H1 (cell line): ENCODE results near the gene KCTD15. TPM values are rescaled to one million over a fixed set of nuclear protein-coding genes. Genes with fewer than 3 reads are reported as not detected.

Experiments
- CTCF ChIA-PET: fragments of 300-600 bp; sonication (Branson Sonifier 250); formaldehyde crosslinking; loops from one replicate; lab custom pipeline; 2021; ENCODE audit not compliant: partially characterized antibody; lab: Charles Lee
- POLR2A ChIA-PET: fragments of 300-600 bp; sonication (Branson Sonifier 250); formaldehyde crosslinking; loops from one replicate; lab custom pipeline; 2021; ENCODE audit warnings: inconsistent platforms; ENCODE audit not compliant: partially characterized antibody; lab: Charles Lee
- DNase-seq, 2 experiments: peaks; one replicate each; pipeline versions ENCODE4 v3.0.0 to v3.0.0-alpha.2; 2010 to 2022; ENCODE audit warnings: low spot score in 2 of 2, low read depth in 1 of 2, mixed read lengths in 1 of 2
- FAIRE-seq: peaks from 2 replicates; lab custom pipeline; 2011; peaks lifted over from hg19 to GRCh38; lab: Jason Lieb, UNC
- H2AFZ ChIP-seq: 2 replicates; pipeline ENCODE4 v1.8.1; 2012; ENCODE audit warnings: low read length, inconsistent platforms
- H2AK5ac ChIP-seq: 2 replicates; pipeline ENCODE4 v1.6.1; 2013; ENCODE audit warnings: low read depth, low read length
- H2BK120ac ChIP-seq: replicated peaks from 2 replicates; pipeline ENCODE3; 2013; ENCODE audit warnings: low read depth, low read length, inconsistent platforms
- H2BK12ac ChIP-seq: 2 replicates; pipeline ENCODE4 v1.6.1; 2013; ENCODE audit warnings: low read depth, low read length
- H2BK15ac ChIP-seq: 2 replicates; pipeline ENCODE4 v1.6.1; 2013; ENCODE audit warnings: low read length
- H2BK20ac ChIP-seq: 2 replicates; pipeline ENCODE4 v1.6.1; 2013; ENCODE audit warnings: low read length
- H2BK5ac ChIP-seq: 2 replicates; pipeline ENCODE4 v1.6.1; 2013; ENCODE audit warnings: low read depth, low read length
- H3K14ac ChIP-seq: 2 replicates; pipeline ENCODE4 v1.6.1; 2013; ENCODE audit warnings: inconsistent platforms; ENCODE audit not compliant: insufficient read length
- H3K18ac ChIP-seq: 2 replicates; pipeline ENCODE4 v1.6.1; 2013; ENCODE audit warnings: low read length; ENCODE audit errors: extremely low read depth
- H3K23ac ChIP-seq: 2 replicates; pipeline ENCODE4 v1.6.1; 2013; ENCODE audit warnings: inconsistent platforms; ENCODE audit not compliant: insufficient read length
- H3K23me2 ChIP-seq: 2 replicates; pipeline ENCODE4 v1.6.1; 2013; ENCODE audit warnings: low read depth, low read length
- H3K27ac ChIP-seq: 2 replicates; pipeline ENCODE4 v1.6.1; 2011; ENCODE audit warnings: low read depth, low read length, inconsistent platforms
- H3K27me3 ChIP-seq, 4 experiments: replicated peaks in 1 of 4; 1 replicate in 1 of 4; 2 replicates in 3 of 4; pipeline versions ENCODE4 v1.6.1 to v1.8.1; 2011 to 2013; ENCODE audit warnings: low read length in 3 of 4, mild to moderate bottlenecking in 3 of 4, inconsistent platforms in 2 of 4, mixed read lengths in 2 of 4, moderate library complexity in 1 of 4; ENCODE audit not compliant: control insufficient read depth in 3 of 4, insufficient read depth in 3 of 4; ENCODE audit errors: extremely low read depth in 1 of 4
- H3K36me3 ChIP-seq, 4 experiments: 2 replicates each; pipeline versions ENCODE4 v1.6.1 to v1.8.1; 2011 to 2013; ENCODE audit warnings: mild to moderate bottlenecking in 4 of 4, low read length in 3 of 4, moderate library complexity in 2 of 4, control low read depth in 1 of 4, inconsistent platforms in 1 of 4; ENCODE audit not compliant: insufficient read depth in 4 of 4, control insufficient read depth in 2 of 4
- H3K4ac ChIP-seq: replicated peaks from 2 replicates; pipeline ENCODE3; 2013; ENCODE audit warnings: low read length, low read depth, mixed read lengths, inconsistent platforms; ENCODE audit not compliant: insufficient read length
- H3K4me1 ChIP-seq, 4 experiments: replicated peaks in 1 of 4; 1 replicate in 1 of 4; 2 replicates in 3 of 4; pipeline versions ENCODE4 v1.6.1 to v1.8.1; 2011 to 2013; ENCODE audit warnings: low read length in 3 of 4, inconsistent platforms in 2 of 4, mixed read lengths in 1 of 4; ENCODE audit not compliant: insufficient read depth in 4 of 4, control insufficient read depth in 3 of 4
- H3K4me2 ChIP-seq, 2 experiments: 2 replicates each; pipeline versions ENCODE4 v1.6.1 to v1.8.1; 2011 to 2013; ENCODE audit warnings: low read depth in 2 of 2, low read length in 2 of 2, control low read depth in 1 of 2, inconsistent platforms in 1 of 2, mild to moderate bottlenecking in 1 of 2; ENCODE audit not compliant: insufficient read depth in 1 of 2
- H3K4me3 ChIP-seq, 4 experiments: fragments of 200-600, 300-600 bp in 1 of 4; sonication (generic), shearing (Covaris generic), sonication (Bioruptor Twin) in 1 of 4; 2 replicates each; pipeline versions ENCODE4 v1.5.1 to v1.8.1; 2011 to 2016; ENCODE audit warnings: low read length in 4 of 4, low read depth in 3 of 4, control low read depth in 2 of 4, inconsistent platforms in 2 of 4, mild to moderate bottlenecking in 2 of 4, mixed read lengths in 1 of 4, moderate library complexity in 1 of 4; ENCODE audit not compliant: insufficient read depth in 2 of 4; ENCODE audit errors: extremely low read depth in 1 of 4
- H3K56ac ChIP-seq: replicated peaks from 2 replicates; pipeline ENCODE3; 2013; ENCODE audit warnings: low read depth, mild to moderate bottlenecking, mixed read lengths, low read length, inconsistent platforms; ENCODE audit not compliant: insufficient read length
- H3K79me1 ChIP-seq: 2 replicates; pipeline ENCODE4 v1.6.1; 2013; ENCODE audit warnings: low read depth, low read length, control low read depth
- H3K79me2 ChIP-seq, 2 experiments: 2 replicates each; pipeline versions ENCODE4 v1.6.1 to v1.8.1; 2012 to 2013; ENCODE audit warnings: low read length in 2 of 2, mild to moderate bottlenecking in 2 of 2, inconsistent platforms in 1 of 2; ENCODE audit not compliant: insufficient read depth in 2 of 2, control insufficient read depth in 1 of 2
- H3K9ac ChIP-seq, 4 experiments: replicated peaks in 1 of 4; 1 replicate in 1 of 4; 2 replicates in 3 of 4; pipeline versions ENCODE4 v1.6.1 to v1.8.1; 2011 to 2013; ENCODE audit warnings: low read depth in 3 of 4, low read length in 3 of 4, control low read depth in 2 of 4, mild to moderate bottlenecking in 2 of 4, moderate library complexity in 2 of 4, inconsistent platforms in 1 of 4; ENCODE audit errors: extremely low read depth in 1 of 4
- H3K9me3 ChIP-seq, 2 experiments: 2 replicates each; pipeline versions ENCODE4 v1.6.1 to v1.8.1; 2012 to 2013; ENCODE audit warnings: mild to moderate bottlenecking in 2 of 2, moderate library complexity in 2 of 2, control low read depth in 1 of 2, inconsistent platforms in 1 of 2, low read depth in 1 of 2, low read length in 1 of 2, mixed read lengths in 1 of 2; ENCODE audit not compliant: insufficient read depth in 2 of 2
- H4K20me1 ChIP-seq, 2 experiments: replicated peaks in 1 of 2; 2 replicates each; pipeline versions ENCODE3 to v1.8.1; 2011 to 2013; ENCODE audit warnings: inconsistent platforms in 2 of 2, low read length in 2 of 2, mild to moderate bottlenecking in 1 of 2; ENCODE audit not compliant: insufficient read depth in 2 of 2, control insufficient read depth in 1 of 2
- H4K5ac ChIP-seq: 2 replicates; pipeline ENCODE4 v1.6.1; 2013; ENCODE audit warnings: low read length, low read depth, mixed read lengths, inconsistent platforms; ENCODE audit not compliant: insufficient read length
- H4K8ac ChIP-seq: 2 replicates; pipeline ENCODE4 v1.8.0; 2013; ENCODE audit warnings: mild to moderate bottlenecking, moderate library complexity, low read length, inconsistent platforms; ENCODE audit not compliant: insufficient read depth; ENCODE audit errors: extremely low read depth
- H4K91ac ChIP-seq: replicated peaks from 2 replicates; pipeline ENCODE3; 2013; ENCODE audit warnings: low read length, mixed read lengths, inconsistent platforms; ENCODE audit not compliant: insufficient read length
- BRCA1 ChIP-seq: IDR thresholded peaks from 2 replicates; pipeline ENCODE4 v1.6.1; 2012; ENCODE audit warnings: low read depth, low read length, improper control_type of control experiment
- CBX8 ChIP-seq: fragments of 300-800, 300-1000 bp; sonication (generic); IDR thresholded peaks from 2 replicates; pipeline ENCODE4 v1.7.1; 2016; ENCODE audit warnings: low read depth, low read length, borderline replicate concordance
- FOSL1 ChIP-seq: IDR thresholded peaks from 2 replicates; pipeline ENCODE4 v1.6.1; 2011; ENCODE audit warnings: mild to moderate bottlenecking, low read depth, low read length, moderate library complexity; ENCODE audit not compliant: insufficient read depth
- GTF2F1 ChIP-seq: IDR thresholded peaks from 2 replicates; pipeline ENCODE4 v1.6.1; 2012; ENCODE audit warnings: low read depth, low read length, improper control_type of control experiment, borderline replicate concordance
- KDM5A ChIP-seq: fragments of 200-600 bp; IDR thresholded peaks from 2 replicates; pipeline ENCODE4 v1.7.1; 2012; ENCODE audit warnings: mild to moderate bottlenecking, low read length, inconsistent platforms, mixed read lengths
- PHF8 ChIP-seq: fragments of 200-600 bp; sonication (generic); conservative IDR thresholded peaks from 2 replicates; pipeline ENCODE4 v1.7.1; 2012; ENCODE audit warnings: low read depth, mild to moderate bottlenecking, inconsistent platforms, low read length, moderate library complexity
- RAD21 ChIP-seq, 2 experiments: IDR thresholded peaks in 1 of 2; conservative IDR thresholded peaks in 1 of 2; 2 replicates each; pipeline ENCODE4 v1.6.1; 2011; ENCODE audit warnings: low read depth in 2 of 2, low read length in 2 of 2, improper control_type of control experiment in 1 of 2, inconsistent platforms in 1 of 2, mild to moderate bottlenecking in 1 of 2, moderate library complexity in 1 of 2
- RBBP5 ChIP-seq: IDR thresholded peaks from 2 replicates; pipeline ENCODE4 v1.7.1; 2012; ENCODE audit warnings: low read depth, mild to moderate bottlenecking, inconsistent platforms, low read length, moderate library complexity, borderline replicate concordance
- RNF2 ChIP-seq: fragments of 200-900, 300-1000 bp; sonication (generic); IDR thresholded peaks from 2 replicates; pipeline ENCODE4 v1.7.1; 2016; ENCODE audit warnings: borderline replicate concordance, low read depth, mild to moderate bottlenecking, antibody characterized with exemption, low read length; ENCODE audit not compliant: poor library complexity, severe bottlenecking; ENCODE audit errors: missing control alignments
- SP2 ChIP-seq: IDR thresholded peaks from 2 replicates; pipeline ENCODE4 v1.6.1; 2012; ENCODE audit warnings: mild to moderate bottlenecking, low read length, inconsistent platforms
- WGBS, 2 experiments: shearing (Covaris generic) in 1 of 2; methylation state at CpG; one replicate each; pipeline versions ENCODE4 v1.1.6 to v1.1.7; 2013 to 2015; ENCODE audit warnings: low lambda C conversion rate in 2 of 2, mixed read lengths in 2 of 2, inconsistent platforms in 1 of 2, low coverage in 1 of 2, missing lambda C conversion rate in 1 of 2; ENCODE audit not compliant: insufficient replicate concordance in 2 of 2, insufficient coverage in 1 of 2, insufficient read length in 1 of 2; ENCODE audit errors: extremely low coverage in 1 of 2, missing lambda C conversion rate in 1 of 2; 5-methylcytosine and 5-hydroxymethylcytosine counted together
- polyA plus RNA-seq, 7 experiments: library from polyadenylated mRNA; depleted of rRNA in 3 of 7; stranded (reverse) in 5 of 7; unstranded in 2 of 7; fragments of >200 nt in 5 of 7; fragments of 200-250 nt in 2 of 7; gene quantifications; 1 replicate in 5 of 7; 2 replicates in 1 of 7; 4 replicates in 1 of 7; pipeline versions ENCODE4 v1.2.1 to v1.2.3, GENCODE V29; 2011 to 2013; ENCODE audit warnings: missing spikeins in 2 of 7, mixed read lengths in 2 of 7
- total RNA-seq: library from RNA; stranded (reverse); fragmentation: NEBNext Ultra II Directional; extraction: Animal tissue kit (Norgen Biotek cat#: 25700); gene quantifications from 2 replicates; pipeline ENCODE4 v1.2.1, GENCODE V29; 2021

KCTD15 gene
- total and polyA plus RNA-seq, 2 of the 8 experiments (the other 6 are each of a cell fraction or from before 2014, with no cell fraction given): 25.1 to 27.0 TPM

- Histone ChIP-seq H2BK5ac (no peak overlapping the region), H3K79me1 (peaks cover 3% of the 10 kb centered on the region; the same call in 1 of the 2 replicates), H3K4ac (no peak overlapping the region), H2BK120ac (no peak overlapping the region), H2AFZ (no peak overlapping the region), H3K14ac (no peak overlapping the region), H3K79me2 (no peaks in the 10 kb centered on the region), H3K9me3 (no peaks in the 10 kb centered on the region), H2AK5ac (no peak overlapping the region), H3K4me3 (no peak overlapping the region), H2BK15ac (no peak overlapping the region), H2BK20ac (no peak overlapping the region), H2BK12ac (no peak overlapping the region), H4K20me1 (peaks cover 8 to 17% of the 10 kb centered on the region in 2 experiments), H3K27me3 (no peaks in the 10 kb centered on the region), H3K56ac (no peak overlapping the region), H3K23ac (no peak overlapping the region), H4K5ac (no peak overlapping the region), H4K91ac (no peak overlapping the region), H3K4me2 (no peak overlapping the region), H3K27ac (no peak overlapping the region), H4K8ac (no peak overlapping the region), H3K4me1 (no peaks in the 10 kb centered on the region; a peak in 1 of 7 replicates), H3K18ac (no peak overlapping the region), H3K36me3 (peaks cover 7 to 30% (median 16%) of the 10 kb centered on the region in 4 experiments; a peak in 6 of 8 replicates), H3K23me2 (no peaks in the 10 kb centered on the region), H3K9ac (no peak overlapping the region)
- CTCF ChIA-PET: interaction anchor here (0.7 to 1.4 kb wide), 2 partner anchors 9 to 27 kb away, joined by 3 read pairs; no protein-coding TSS in a partner anchor
- POLR2A ChIA-PET: interaction anchor here (2.8 kb wide), 1 partner anchor 10 kb away, joined by 9 read pairs; no protein-coding TSS in a partner anchor
- no peak for FAIRE-seq
- WGBS, 2 experiments: 91% methylated on average over 6 of the region's 6 CpGs; no CpG with 5 or more reads in 1 of the 2 experiments
- DNase-seq: no peak
- no peak for TF ChIP-seq CBX8
- TF ChIP-seq KDM5A: no peak
- TF ChIP-seq FOSL1: no peak
- no peak for TF ChIP-seq RBBP5
- TF ChIP-seq BRCA1: no peak
- no peak for TF ChIP-seq GTF2F1
- no peak for TF ChIP-seq RAD21 (IDR thresholded peaks at IDR 0.05 in 1 of 2, conservative IDR thresholded peaks at IDR 0.05 in 1 of 2; ENCODE audit: low read depth in 2 of 2, low read length in 2 of 2)
- no peak for TF ChIP-seq RNF2
- TF ChIP-seq PHF8: no peak
- TF ChIP-seq SP2: no peak
Measured at GRCh38 chr19:33809960-33810359, 13.3 kb downstream of the KCTD15 start.
